ENCODE results near the gene AIPL1. TPM values are rescaled to one million over a fixed set of nuclear protein-coding genes. Genes with fewer than 3 reads are reported as not detected.
A peak's percentile ranks its signal among the peaks of the same experiment; 100 is the strongest.

The AIPL1 gene
- total RNA-seq, 1 donor from 2014 or later: 0.76 TPM

- Mint-ChIP-seq H3K27me3 (ENCODE audit: unreplicated experiment) (peaks cover 2% of the 10 kb centered on the region), H3K36me3 (ENCODE audit: unreplicated experiment) (no peaks in the 10 kb centered on the region), H3K4me1 (ENCODE audit: low read depth, unreplicated experiment) (peaks cover 5% of the 10 kb centered on the region), H3K4me3 (ENCODE audit: unreplicated experiment) (no peak overlapping the region), H3K27ac (ENCODE audit: unreplicated experiment) (no peak overlapping the region), H3K9me3 (ENCODE audit: unreplicated experiment) (peaks cover 4% of the 10 kb centered on the region)
- no peak for DNase-seq
- no peak for TF ChIP-seq CTCF (IDR thresholded peaks at IDR 0.05; ENCODE audit: partially characterized antibody, unreplicated experiment)
Measured at GRCh38 chr17:6437956-6438355, 3.0 kb upstream of the AIPL1 start.

GRCh38 chr17:6437466-6437865, 2.5 kb upstream of the AIPL1 start:
- H3K36me3 Mint-ChIP-seq (ENCODE audit: unreplicated experiment): no peaks in the 10 kb centered on the region
- DNase-seq: no peak

GRCh38 chr17:6435968-6436367, 1.0 kb upstream of the AIPL1 start:
- peaks cover 5% of the 10 kb centered on the region for H3K4me1 Mint-ChIP-seq (ENCODE audit: low read depth, unreplicated experiment)
- no peak overlapping the region for H3K27ac Mint-ChIP-seq (ENCODE audit: unreplicated experiment)
- H3K9me3 Mint-ChIP-seq (ENCODE audit: unreplicated experiment): peaks cover 2% of the 10 kb centered on the region
- DNase-seq: peak; percentile 83
- peak; percentile 88 for TF ChIP-seq CTCF (IDR thresholded peaks at IDR 0.05; ENCODE audit: partially characterized antibody, unreplicated experiment)
- no peaks in the 10 kb centered on the region for H3K27me3 Mint-ChIP-seq (ENCODE audit: unreplicated experiment)
- H3K4me3 Mint-ChIP-seq (ENCODE audit: unreplicated experiment): no peak overlapping the region
- no peaks in the 10 kb centered on the region for H3K36me3 Mint-ChIP-seq (ENCODE audit: unreplicated experiment)

More at GRCh38 chr17:6437466-6437865, 2.5 kb upstream of the AIPL1 start:
- peaks cover 4% of the 10 kb centered on the region for H3K9me3 Mint-ChIP-seq (ENCODE audit: unreplicated experiment)
- H3K27ac Mint-ChIP-seq (ENCODE audit: unreplicated experiment): no peak overlapping the region
- peaks cover 2% of the 10 kb centered on the region for H3K27me3 Mint-ChIP-seq (ENCODE audit: unreplicated experiment)
- H3K4me1 Mint-ChIP-seq (ENCODE audit: low read depth, unreplicated experiment): peaks cover 5% of the 10 kb centered on the region
- TF ChIP-seq CTCF (IDR thresholded peaks at IDR 0.05; ENCODE audit: partially characterized antibody, unreplicated experiment): no peak
- H3K4me3 Mint-ChIP-seq (ENCODE audit: unreplicated experiment): no peak overlapping the region

GRCh38 chr17:6430769-6431168, 4.2 kb downstream of the AIPL1 start:
- Mint-ChIP-seq H3K27ac (ENCODE audit: unreplicated experiment) (peak overlapping the region; percentile 43), H3K9me3 (ENCODE audit: unreplicated experiment) (peaks cover 5% of the 10 kb centered on the region), H3K36me3 (ENCODE audit: unreplicated experiment) (no peaks in the 10 kb centered on the region), H3K27me3 (ENCODE audit: unreplicated experiment) (peaks cover 1% of the 10 kb centered on the region), H3K4me3 (ENCODE audit: unreplicated experiment) (no peak overlapping the region), H3K4me1 (ENCODE audit: low read depth, unreplicated experiment) (peaks cover 7% of the 10 kb centered on the region)
- TF ChIP-seq CTCF (IDR thresholded peaks at IDR 0.05; ENCODE audit: partially characterized antibody, unreplicated experiment): peak; percentile 76
- DNase-seq: no peak

- H3K4me1 Mint-ChIP-seq (ENCODE audit: low read depth, unreplicated experiment): peaks cover 8% of the 10 kb centered on the region
- peak overlapping the region; percentile 28 for H3K27ac Mint-ChIP-seq (ENCODE audit: unreplicated experiment)
- peak; percentile 46 for DNase-seq
- H3K9me3 Mint-ChIP-seq (ENCODE audit: unreplicated experiment): peaks cover 5% of the 10 kb centered on the region
- H3K27me3 Mint-ChIP-seq (ENCODE audit: unreplicated experiment): peaks cover 1% of the 10 kb centered on the region
- no peak overlapping the region for H3K4me3 Mint-ChIP-seq (ENCODE audit: unreplicated experiment)
- H3K36me3 Mint-ChIP-seq (ENCODE audit: unreplicated experiment): no peaks in the 10 kb centered on the region
- no peak for TF ChIP-seq CTCF (IDR thresholded peaks at IDR 0.05; ENCODE audit: partially characterized antibody, unreplicated experiment)
Measured at GRCh38 chr17:6429266-6429665, 5.7 kb downstream of the AIPL1 start.
